Midbrain (tissue), 1 donor: ENCODE measurements around the gene STK40.

Experiments
- DNase-seq: peaks from one replicate; lab custom pipeline; 2025; lab: John Stamatoyannopoulos, UW

Gene STK40

GRCh38 chr1:36372617-36373016 lies 13.1 kb downstream of the STK40 start:
- DNase-seq, result no peak

GRCh38 chr1:36369061-36369861 lies 16.5 kb downstream of the STK40 start:
- DNase-seq, result peak; percentile 66

GRCh38 chr1:36367798-36368197 lies 17.9 kb downstream of the STK40 start:
- no peak for DNase-seq

DNA sequence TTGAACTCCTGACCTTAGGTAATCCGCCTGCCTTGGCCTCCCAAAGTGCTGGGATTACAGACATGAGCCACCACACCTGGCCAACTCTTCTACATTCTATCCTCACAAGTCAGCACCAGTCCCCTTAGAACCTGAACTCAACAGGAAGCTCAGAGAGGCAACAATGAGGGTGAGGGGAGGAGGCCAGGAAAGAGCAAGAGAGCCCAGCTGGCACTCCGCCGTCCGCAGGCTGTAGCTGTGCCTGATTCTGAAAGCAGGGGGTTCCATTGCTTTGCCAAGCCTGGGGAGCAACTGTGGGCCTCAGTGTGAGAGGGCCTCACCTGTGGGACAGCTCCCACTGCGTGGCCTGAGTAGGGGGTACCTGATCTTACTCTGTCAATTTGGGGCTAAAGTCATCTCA lies 18.7 kb downstream of the STK40 start:
- no peak for DNase-seq

GRCh38 chr1:36366091-36366661 lies 19.5 kb downstream of the STK40 start:
- DNase-seq, result peak; percentile 62

DNA sequence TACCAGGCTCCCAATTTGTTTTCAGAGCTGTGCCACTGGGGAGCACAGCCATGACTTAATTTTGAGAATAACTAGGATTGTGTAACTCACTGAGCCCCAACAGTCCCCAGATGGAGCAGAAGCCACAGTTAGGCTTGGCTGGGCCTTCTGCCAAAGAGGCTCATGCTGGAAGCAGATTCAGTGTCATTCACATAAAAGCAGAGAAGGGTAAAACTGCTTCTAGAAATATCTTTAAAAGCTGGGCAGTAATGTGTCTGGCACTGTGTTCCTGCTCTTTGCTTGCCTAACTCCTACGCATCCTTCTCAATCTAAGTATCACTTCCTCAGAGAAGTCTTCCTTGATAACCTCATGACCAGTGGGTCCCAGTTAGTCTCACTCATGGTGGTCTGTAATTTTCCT lies 20.3 kb downstream of the STK40 start:
- peak; percentile 59 for DNase-seq

DNA sequence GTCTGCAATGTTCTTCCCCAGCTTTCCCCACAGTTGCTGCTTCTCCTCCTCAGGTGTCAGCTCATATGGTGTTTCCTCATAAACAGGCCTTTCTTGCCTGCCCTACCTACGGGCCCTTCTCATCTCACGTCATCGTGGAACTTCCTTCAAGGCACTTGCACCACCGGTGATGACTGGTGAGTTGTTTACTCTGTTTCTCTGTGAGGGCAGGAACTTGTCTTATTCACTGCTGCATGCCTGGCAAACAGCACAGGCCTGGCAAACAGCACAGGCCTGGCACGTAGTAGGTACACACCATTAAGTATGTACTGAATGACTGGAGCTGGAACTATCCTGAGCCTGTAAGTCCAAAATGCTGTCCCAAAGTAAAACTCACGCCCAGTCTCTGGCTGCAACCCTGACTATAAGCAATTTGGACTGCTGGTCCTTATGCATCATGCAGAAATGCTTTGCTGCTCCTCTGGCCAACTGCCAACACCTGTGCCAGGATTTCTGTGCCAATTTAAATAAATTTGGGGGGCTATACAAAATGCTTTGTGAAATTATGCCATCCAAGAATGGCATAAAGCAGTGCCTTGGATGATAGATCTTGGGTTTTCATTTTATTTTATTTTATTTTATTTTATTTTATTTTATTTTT lies 25.7 kb downstream of the STK40 start:
- DNase-seq, result no peak

- DNase-seq, result no peak
These were observed 26.3 kb downstream of the STK40 start for GRCh38 chr1:36359383-36359782.

GRCh38 chr1:36358514-36359084 lies 27.1 kb downstream of the STK40 start:
- DNase-seq, result no peak

DNA sequence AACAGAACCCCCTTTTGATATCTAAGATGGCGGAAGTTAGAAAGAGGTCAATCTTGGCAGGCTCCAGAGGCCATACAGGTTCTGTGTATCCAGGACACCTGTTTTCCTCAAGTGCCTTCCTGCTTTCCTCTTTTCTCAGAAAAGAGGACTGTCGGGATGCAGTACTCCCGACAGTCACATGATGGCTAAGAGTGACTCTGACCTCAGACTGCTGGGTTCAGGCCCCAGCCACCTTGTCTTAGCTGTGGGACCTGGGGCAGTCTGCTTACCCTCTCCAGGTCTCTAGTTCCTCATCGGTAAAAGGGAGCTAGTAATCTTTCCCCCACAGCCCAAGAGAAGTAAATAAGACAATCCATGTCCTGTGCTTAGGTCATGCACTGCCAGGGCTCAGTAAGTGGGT lies 29.9 kb downstream of the STK40 start:
- no peak for DNase-seq

DNA sequence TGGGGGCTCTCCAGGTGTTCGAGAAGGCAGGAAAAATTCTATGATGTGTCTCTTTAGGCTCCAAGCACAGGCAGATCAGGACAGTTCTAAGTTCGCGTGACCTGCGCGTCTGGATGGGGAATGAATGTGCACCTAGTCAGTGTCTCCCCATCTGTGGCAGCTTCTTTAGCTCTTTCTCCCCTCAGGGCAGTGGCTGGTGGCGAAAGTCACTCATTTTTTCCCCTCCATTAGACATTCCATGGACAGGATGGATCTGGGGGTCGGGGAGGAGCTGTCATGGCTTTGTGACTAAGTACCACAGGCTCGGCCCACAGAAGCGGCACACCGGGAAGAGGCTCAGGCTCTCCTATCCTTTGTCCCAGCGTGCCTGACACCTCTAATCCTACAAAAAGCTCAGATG lies 31.2 kb downstream of the STK40 start:
- DNase-seq, result no peak

DNA sequence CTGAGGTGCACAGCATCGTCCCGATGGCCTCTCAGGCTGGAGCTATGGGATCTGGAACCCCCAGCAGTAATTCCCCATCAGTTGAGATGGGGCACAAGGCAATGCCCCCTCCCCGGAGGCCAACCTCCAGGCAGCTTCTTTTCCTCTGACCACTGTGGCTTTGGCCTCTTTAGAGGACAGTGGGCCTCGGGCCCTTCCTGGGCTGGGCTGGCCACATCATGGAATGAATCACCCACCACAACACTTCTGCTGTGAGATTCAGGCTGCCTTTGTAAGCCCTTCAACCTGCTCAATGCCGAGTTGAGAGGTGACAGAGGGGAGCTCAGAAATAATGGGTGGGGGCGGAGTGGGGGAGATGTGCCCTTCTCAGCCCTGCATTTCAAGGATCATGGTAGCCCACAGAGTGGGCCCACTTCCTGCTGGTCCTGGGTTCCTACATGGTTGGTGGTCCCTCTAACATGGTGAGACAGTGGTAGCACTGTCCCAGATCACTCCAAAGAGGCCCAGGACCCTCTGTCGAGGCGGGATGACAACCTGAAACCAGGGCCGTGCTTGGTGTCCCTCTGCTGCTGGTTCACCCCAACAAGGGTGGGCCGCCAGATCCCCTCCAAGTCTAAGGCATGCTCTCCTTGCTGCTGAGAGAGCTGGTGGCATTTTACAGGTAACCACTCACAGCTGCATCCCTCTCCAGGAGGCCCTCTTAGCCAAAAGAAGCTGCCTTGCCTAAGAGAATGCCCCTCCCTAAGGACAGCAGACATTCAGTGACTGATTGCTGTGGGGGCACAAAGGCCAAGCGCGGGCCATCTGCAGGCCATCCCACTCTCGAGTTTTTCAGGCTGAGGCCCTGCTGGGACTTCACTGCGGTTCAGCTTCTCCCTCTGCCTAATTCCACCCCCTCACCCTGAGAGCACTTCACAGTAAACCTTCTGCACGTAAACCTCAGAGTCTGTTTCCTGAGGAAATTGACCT lies 32.5 kb downstream of the STK40 start:
- DNase-seq, result no peak

DNA sequence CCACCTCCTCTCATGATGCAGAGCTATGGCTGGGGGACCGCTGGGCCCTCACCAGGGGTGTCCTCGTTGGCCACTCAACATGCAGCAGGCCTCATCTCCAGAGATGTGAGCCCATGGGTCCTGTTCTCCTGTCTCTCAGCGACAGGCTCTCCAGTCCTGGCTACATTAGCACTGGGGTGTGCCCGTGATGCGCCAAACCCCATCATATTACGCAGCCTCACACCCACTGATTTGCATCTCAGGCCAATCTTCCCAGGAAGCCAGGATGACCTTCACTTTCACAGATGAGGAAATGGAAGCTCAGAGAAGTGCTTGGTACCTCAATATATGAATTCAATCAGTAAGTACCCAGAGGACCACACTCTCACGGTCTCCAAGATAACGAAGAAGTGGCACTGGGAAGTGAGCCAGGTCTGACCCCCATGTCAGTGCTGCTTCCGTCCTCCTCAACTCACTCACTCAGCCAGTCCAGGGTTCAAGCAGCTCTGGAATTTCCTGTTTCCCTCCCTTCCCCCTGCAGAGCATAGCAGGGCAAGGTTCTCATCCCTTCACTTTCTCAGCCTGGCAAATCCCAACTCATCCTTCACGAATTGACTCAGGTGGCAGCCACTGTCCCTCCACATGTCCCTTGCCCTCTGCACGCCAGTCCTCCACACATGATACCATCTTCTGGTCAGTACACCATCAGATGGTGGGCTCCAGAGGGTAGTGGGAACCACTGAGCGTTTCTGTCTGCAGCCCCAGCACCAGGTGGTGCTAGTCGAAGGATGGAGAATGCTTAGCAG lies 33.4 kb downstream of the STK40 start:
- DNase-seq, result no peak

- DNase-seq, result peak; percentile 7
These were observed 34.3 kb downstream of the STK40 start for GRCh38 chr1:36351227-36351977.

DNA sequence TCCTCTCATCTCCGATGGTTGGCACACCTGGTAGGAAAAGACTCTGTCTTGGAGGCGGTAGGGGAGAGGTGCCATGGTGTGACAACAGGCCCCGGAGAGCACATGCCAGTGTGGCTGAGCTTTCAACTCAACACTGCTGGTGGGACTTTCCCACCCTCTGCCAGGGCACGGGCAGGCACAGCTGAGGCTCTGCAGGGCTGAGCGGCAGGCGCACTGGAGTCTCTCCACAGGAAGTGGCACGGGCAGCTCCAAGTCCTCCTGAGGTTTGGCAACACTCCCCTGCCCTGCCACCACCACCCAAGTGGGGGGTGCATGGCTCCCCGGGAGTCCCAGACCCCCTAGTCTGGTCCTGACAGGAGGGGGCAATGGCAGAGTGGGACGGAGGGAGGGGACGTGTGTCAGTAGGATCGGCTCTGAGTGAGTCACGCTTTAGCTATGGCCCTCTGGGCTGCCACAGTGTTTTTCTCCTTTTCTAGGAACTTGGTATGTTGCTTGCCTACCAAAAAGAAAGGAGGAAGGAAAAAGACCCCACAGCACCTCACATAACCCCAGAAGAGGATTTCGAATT lies 35.0 kb downstream of the STK40 start:
- DNase-seq, result no peak

- DNase-seq, result no peak
These were observed 35.9 kb downstream of the STK40 start for GRCh38 chr1:36349839-36350238.

DNA sequence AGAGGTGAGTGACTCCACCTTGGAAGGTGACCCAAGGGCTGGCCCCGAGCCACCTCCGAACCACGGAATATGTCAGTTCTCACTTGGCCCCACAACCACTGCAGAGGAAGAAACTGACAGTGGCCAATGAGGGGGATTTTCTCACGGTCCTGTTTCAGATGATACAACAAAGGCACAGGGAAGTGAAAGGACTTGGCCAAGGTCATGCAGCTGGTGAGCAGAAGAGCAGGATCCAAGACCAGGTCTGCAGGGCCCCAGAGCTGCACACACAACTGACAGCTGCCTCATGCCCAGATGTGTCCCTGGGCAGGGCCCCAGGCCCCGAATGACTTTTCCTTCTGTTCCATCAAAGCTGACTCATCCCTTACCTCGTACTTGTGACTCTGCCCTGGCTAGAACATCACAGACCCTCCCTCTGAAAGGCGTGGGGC lies 36.5 kb downstream of the STK40 start:
- DNase-seq, result no peak

GRCh38 chr1:36346741-36347370 lies 38.9 kb downstream of the STK40 start:
- no peak for DNase-seq

DNA sequence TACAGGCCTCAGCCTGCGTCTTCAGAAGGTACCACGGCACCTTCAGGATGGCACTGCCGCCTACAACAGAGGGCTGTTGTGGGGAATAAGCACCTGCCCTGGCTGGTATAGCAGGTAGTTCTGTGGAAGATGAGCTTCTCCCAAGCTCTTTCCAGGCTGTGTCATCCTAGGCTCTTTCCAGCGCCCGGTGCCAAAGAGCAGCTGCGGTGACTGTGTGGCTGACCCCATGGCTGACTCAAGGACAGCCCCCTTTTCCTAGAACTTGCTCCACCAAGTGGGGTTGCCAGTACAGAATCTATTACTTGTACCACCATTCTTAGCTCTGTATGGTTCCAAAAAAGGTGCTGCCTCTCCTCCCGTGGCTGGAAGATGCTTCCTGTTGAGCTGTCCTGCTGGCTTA lies 40.4 kb downstream of the STK40 start:
- DNase-seq, result no peak

GRCh38 chr1:36344395-36344680 lies 41.4 kb downstream of the STK40 start:
- no peak for DNase-seq
